Activated CD4-positive, alpha-beta memory T cell treated with anti-CD3 and anti-CD28 coated beads for 36 hours (primary cell): ENCODE measurements around the gene IFNG-AS1. TPM values are rescaled to one million over a fixed set of nuclear protein-coding genes. Genes with fewer than 3 reads are reported as not detected.

Experiments used
- CTCF ChIA-PET: fragments of 350-600 bp; sonication (Branson Sonifier 250); formaldehyde crosslinking; loops from one replicate; lab custom pipeline; 2021; ENCODE audit warnings: antibody characterized with exemption, inconsistent platforms; lab: Charles Lee
- POLR2A ChIA-PET: fragments of 350-600 bp; sonication (Branson Sonifier 250); formaldehyde crosslinking; loops from one replicate; lab custom pipeline; 2021; ENCODE audit warnings: antibody characterized with exemption; lab: Charles Lee
- DNase-seq: peaks from one replicate; pipeline ENCODE4 v3.0.0-alpha.2; 2020
- H3K27ac Mint-ChIP-seq: one replicate; pipeline ENCODE4 v1.8.0; 2021; ENCODE audit warnings: mixed read lengths
- H3K27me3 Mint-ChIP-seq: one replicate; pipeline ENCODE4 v1.8.0; 2021; ENCODE audit warnings: mixed read lengths
- H3K36me3 Mint-ChIP-seq: one replicate; pipeline ENCODE4 v1.8.0; 2021; ENCODE audit warnings: mixed read lengths
- H3K4me1 Mint-ChIP-seq: one replicate; pipeline ENCODE4 v1.8.0; 2021; ENCODE audit warnings: low read depth, mixed read lengths
- H3K4me3 Mint-ChIP-seq: one replicate; pipeline ENCODE4 v1.8.0; 2021; ENCODE audit warnings: mild to moderate bottlenecking, mixed read lengths
- H3K9me3 Mint-ChIP-seq: one replicate; pipeline ENCODE4 v1.8.0; 2021; ENCODE audit warnings: mixed read lengths
- intact Hi-C: fragments of 100-400 bp; cut with micrococcal nuclease; formaldehyde crosslinking; loops from one replicate; pipeline ENCODE4 v1.15.1; 2023
- total RNA-seq, 2 experiments: library from RNA; stranded (reverse); gene quantifications; one replicate each; pipeline ENCODE4 v1.2.3, GENCODE V29; 2021

The IFNG-AS1 gene
- total RNA-seq, 2 experiments from 2014 or later: 0.48 to 1.1 TPM

DNA sequence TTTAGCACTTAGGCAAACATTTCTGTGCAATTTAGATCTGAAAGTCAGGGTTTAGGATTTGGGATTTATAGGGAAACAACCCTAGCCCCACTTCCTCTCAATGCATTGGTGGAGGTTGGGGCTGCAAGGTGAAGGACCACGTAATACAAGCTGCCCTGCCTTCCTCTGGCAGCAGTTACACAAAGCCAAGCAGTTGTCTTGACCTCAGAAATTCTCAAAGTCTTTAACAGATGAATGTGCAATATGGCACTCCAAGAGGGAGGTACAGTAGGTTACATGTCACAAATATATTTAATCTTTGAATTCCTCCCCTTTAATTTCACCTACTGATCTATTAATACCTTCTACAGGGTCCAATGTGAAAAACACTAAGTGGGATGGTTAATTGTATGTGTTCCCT is 23.9 kb downstream of the IFNG-AS1 start:
- Mint-ChIP-seq H3K27me3 (no peaks in the 10 kb centered on the region), H3K4me3 (no peak overlapping the region), H3K4me1 (peaks cover 34% of the 10 kb centered on the region), H3K36me3 (peaks cover 7% of the 10 kb centered on the region), H3K9me3 (no peaks in the 10 kb centered on the region), H3K27ac (no peak overlapping the region)
- POLR2A ChIA-PET: interaction anchor here (1.2 to 1.7 kb wide), 2 partner anchors 9 to 145 kb away, joined by 3 to 7 read pairs; no protein-coding TSS in a partner anchor
- CTCF ChIA-PET: interaction anchor here (1.5 kb wide), 1 partner anchor 12 kb away, joined by 7 read pairs; no protein-coding TSS in a partner anchor
- intact Hi-C loops: loop anchor here (2.0 kb wide), 1 partner anchor 20 kb away; no protein-coding TSS in a partner anchor
- no peak for DNase-seq

GRCh38 chr12:68016136-68016535 is 26.9 kb downstream of the IFNG-AS1 start:
- intact Hi-C loops: no loop called here
- ChIA-PET CTCF (interaction anchor here (2.5 kb wide), 1 partner anchor 24 kb away, joined by 12 read pairs; no protein-coding TSS in a partner anchor), POLR2A (no interaction called here)
- Mint-ChIP-seq H3K27me3 (no peaks in the 10 kb centered on the region), H3K9me3 (no peaks in the 10 kb centered on the region), H3K36me3 (peaks cover 7% of the 10 kb centered on the region), H3K4me1 (peaks cover 31% of the 10 kb centered on the region), H3K4me3 (no peak overlapping the region), H3K27ac (no peak overlapping the region)
- DNase-seq: no peak

DNA sequence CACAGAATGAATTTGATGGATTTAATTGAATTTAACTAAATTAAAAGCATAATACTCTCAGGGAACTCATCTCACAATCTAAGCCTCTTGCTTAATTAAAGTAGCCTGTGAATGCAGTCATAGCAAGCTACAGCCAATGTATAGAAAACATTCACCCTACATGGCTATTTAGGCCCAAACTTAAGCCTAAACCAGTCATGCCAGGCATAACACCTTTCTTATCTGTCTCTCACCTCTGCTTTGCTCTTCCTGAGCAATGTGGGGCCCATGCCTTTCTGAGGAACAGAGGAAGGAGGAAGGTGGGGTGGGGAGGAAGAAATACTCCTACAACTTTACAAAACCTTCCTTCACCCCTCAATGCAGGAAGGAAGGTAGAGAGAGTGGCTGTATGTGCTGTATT is 29.1 kb downstream of the IFNG-AS1 start:
- ChIA-PET CTCF (interaction anchor here (1.2 to 2.5 kb wide), 2 partner anchors 16 to 22 kb away, joined by 3 to 12 read pairs; no protein-coding TSS in a partner anchor), POLR2A (interaction anchor here (0.8 kb wide), 1 partner anchor 139 kb away, joined by 3 read pairs; no protein-coding TSS in a partner anchor)
- Mint-ChIP-seq H3K27me3 (no peaks in the 10 kb centered on the region), H3K9me3 (no peaks in the 10 kb centered on the region), H3K4me1 (peaks cover 15% of the 10 kb centered on the region), H3K36me3 (peaks cover 10% of the 10 kb centered on the region), H3K27ac (peak overlapping the region; percentile 52), H3K4me3 (no peak overlapping the region)
- intact Hi-C loops: loop anchor here (1.0 kb wide), 1 partner anchor 8 kb away; no protein-coding TSS in a partner anchor
- no peak for DNase-seq

- Mint-ChIP-seq H3K36me3 (peaks cover 9% of the 10 kb centered on the region), H3K27ac (peak overlapping the region; percentile 60), H3K27me3 (no peaks in the 10 kb centered on the region), H3K4me3 (no peak overlapping the region), H3K4me1 (peaks cover 13% of the 10 kb centered on the region), H3K9me3 (no peaks in the 10 kb centered on the region)
- intact Hi-C loops: no loop called here
- ChIA-PET POLR2A (no interaction called here), CTCF (interaction anchor here (1.0 kb wide), 1 partner anchor 139 kb away, joined by 3 read pairs; no protein-coding TSS in a partner anchor)
- DNase-seq: no peak
These were observed 30.8 kb downstream of the IFNG-AS1 start for GRCh38 chr12:68020049-68020448.

- CTCF ChIA-PET: no interaction called here
- DNase-seq: no peak
- peaks cover 9% of the 10 kb centered on the region for H3K36me3 Mint-ChIP-seq
- no peak overlapping the region for H3K4me3 Mint-ChIP-seq
- no peaks in the 10 kb centered on the region for H3K9me3 Mint-ChIP-seq
- POLR2A ChIA-PET: no interaction called here
- peaks cover 13% of the 10 kb centered on the region for H3K4me1 Mint-ChIP-seq
- no peaks in the 10 kb centered on the region for H3K27me3 Mint-ChIP-seq
- H3K27ac Mint-ChIP-seq: peak overlapping the region; percentile 60
- intact Hi-C loops: no loop called here
These were observed 31.5 kb downstream of the IFNG-AS1 start for GRCh38 chr12:68020699-68021098.

DNA sequence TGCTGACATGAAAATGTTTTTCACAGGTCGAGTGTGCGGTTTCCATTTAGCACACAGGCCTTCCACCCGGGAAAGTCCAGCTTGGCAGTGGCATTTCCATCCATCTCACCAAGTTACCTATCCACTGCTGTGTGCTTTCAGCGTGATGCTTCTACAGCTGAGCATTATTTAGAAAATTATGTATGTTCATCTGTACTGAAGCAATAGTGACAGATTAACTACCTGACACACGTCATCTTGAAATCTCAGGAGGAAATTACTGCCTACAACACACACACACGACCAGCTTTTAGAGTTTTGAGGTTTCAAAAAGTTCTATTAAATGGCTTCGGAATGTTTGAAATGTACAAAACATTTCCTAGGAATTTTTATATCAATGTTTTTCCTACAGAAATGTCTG is 39.4 kb downstream of the IFNG-AS1 start:
- ChIA-PET POLR2A (interaction anchor here (0.7 to 2.4 kb wide), 6 partner anchors 9 to 583 kb away, joined by 3 to 13 read pairs (median 4); partner anchors contain the start of gene IFNG-AS1), CTCF (interaction anchor here (0.7 to 3.9 kb wide), 3 partner anchors 12 to 130 kb away, joined by 3 to 19 read pairs (median 6); no protein-coding TSS in a partner anchor)
- Mint-ChIP-seq H3K36me3 (peaks cover 7% of the 10 kb centered on the region), H3K27me3 (no peaks in the 10 kb centered on the region), H3K4me3 (peak overlapping the region; percentile 10), H3K27ac (peak overlapping the region; percentile 74), H3K9me3 (peaks cover 5% of the 10 kb centered on the region), H3K4me1 (peaks cover 49% of the 10 kb centered on the region)
- DNase-seq: peak; percentile 33
- intact Hi-C loops: no loop called here

- Mint-ChIP-seq H3K27me3 (no peaks in the 10 kb centered on the region), H3K27ac (peak overlapping the region; percentile 74), H3K4me1 (peaks cover 55% of the 10 kb centered on the region), H3K36me3 (peaks cover 4% of the 10 kb centered on the region), H3K4me3 (no peak overlapping the region), H3K9me3 (peaks cover 5% of the 10 kb centered on the region)
- CTCF ChIA-PET: interaction anchor here (3.9 kb wide), 1 partner anchor 10 kb away, joined by 19 read pairs; no protein-coding TSS in a partner anchor
- no peak for DNase-seq
- intact Hi-C loops: loop anchor here (5.0 kb wide), 1 partner anchor 38 kb away; no protein-coding TSS in a partner anchor
- POLR2A ChIA-PET: interaction anchor here (2.4 kb wide), 1 partner anchor 19 kb away, joined by 13 read pairs; no protein-coding TSS in a partner anchor
These were observed 41.0 kb downstream of the IFNG-AS1 start for GRCh38 chr12:68030248-68030647.

DNA sequence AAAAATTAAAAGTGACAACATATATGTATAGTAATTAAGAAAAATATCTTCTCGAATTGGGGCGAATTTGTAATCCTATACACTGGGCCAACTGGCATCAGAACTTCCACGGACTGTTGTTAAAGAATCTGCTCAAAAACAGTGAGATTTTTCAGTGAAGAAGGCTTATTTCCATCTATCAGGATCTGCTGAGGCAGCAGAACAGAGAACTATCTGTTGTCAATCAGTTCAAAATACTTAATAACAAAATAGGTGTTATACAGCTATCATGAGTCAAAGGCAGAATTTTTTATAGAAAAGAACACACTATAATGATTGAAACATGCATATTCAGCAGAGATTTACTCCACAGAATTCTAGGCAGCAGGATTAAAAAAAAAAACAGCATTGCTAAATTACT is 41.9 kb downstream of the IFNG-AS1 start:
- Mint-ChIP-seq H3K36me3 (peaks cover 4% of the 10 kb centered on the region), H3K9me3 (peaks cover 5% of the 10 kb centered on the region), H3K27me3 (no peaks in the 10 kb centered on the region), H3K27ac (peak overlapping the region; percentile 74), H3K4me1 (peaks cover 51% of the 10 kb centered on the region), H3K4me3 (no peak overlapping the region)
- POLR2A ChIA-PET: no interaction called here
- intact Hi-C loops: loop anchor here (5.0 kb wide), 1 partner anchor 39 kb away; no protein-coding TSS in a partner anchor
- CTCF ChIA-PET: interaction anchor here (3.9 kb wide), 1 partner anchor 9 kb away, joined by 19 read pairs; no protein-coding TSS in a partner anchor
- DNase-seq: no peak

- Mint-ChIP-seq H3K4me1 (peaks cover 56% of the 10 kb centered on the region), H3K36me3 (peaks cover 3% of the 10 kb centered on the region), H3K9me3 (peaks cover 5% of the 10 kb centered on the region), H3K27ac (peak overlapping the region; percentile 74), H3K4me3 (peak overlapping the region; percentile 55), H3K27me3 (no peaks in the 10 kb centered on the region)
- POLR2A ChIA-PET: no interaction called here
- DNase-seq: no peak
- intact Hi-C loops: loop anchor here (2.0 to 5.0 kb wide), 2 partner anchors 19 to 40 kb away; no protein-coding TSS in a partner anchor
- CTCF ChIA-PET: interaction anchor here (1.0 to 1.3 kb wide), 3 partner anchors 9 to 126 kb away, joined by 4 to 6 read pairs (median 5); no protein-coding TSS in a partner anchor
These were observed 42.9 kb downstream of the IFNG-AS1 start for GRCh38 chr12:68031881-68032739.

DNA sequence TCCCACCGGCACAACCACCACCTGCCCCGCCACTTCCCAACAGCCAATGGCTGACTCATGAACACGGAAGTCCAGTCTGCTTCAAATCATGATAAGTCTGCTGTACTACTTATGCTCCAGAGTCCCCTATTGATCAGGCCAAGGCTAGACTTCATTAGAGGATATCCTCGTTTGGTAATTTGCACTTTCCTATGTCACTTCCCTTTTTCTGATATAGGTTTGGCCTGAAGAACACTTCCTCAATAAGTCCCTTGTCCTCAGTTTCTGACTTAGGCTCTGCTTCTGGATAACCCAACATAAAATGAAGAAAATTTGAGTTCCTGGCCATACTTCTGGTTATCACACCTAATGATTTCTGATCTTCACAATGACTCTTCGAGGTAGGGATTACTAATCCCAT is 45.3 kb downstream of the IFNG-AS1 start:
- CTCF ChIA-PET: interaction anchor here (8.5 kb wide), 1 partner anchor 123 kb away, joined by 154 read pairs; the partner anchor contains the start of gene IFNG

DNA sequence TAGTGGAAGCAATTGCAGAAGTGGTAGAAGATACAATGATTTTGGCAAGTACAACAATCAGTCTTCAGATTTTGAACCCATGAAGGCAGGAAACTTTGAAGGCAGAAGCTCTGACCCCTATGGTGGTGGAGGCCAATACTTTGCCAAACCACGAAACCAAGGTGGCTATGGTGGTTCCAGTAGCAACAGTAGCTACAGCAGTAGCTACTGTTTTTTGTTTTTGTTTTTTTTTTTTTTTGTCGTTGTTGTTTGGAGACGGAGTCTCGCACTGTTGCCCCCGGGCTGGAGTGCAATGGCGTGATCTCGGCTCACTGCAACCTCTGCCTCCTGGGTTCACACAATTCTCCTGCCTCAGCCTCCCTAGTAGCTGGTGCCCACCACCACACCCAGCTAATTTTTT is 47.4 kb downstream of the IFNG-AS1 start:
- H3K27me3 Mint-ChIP-seq: no peaks in the 10 kb centered on the region
- H3K36me3 Mint-ChIP-seq: no peaks in the 10 kb centered on the region
- H3K9me3 Mint-ChIP-seq: no peaks in the 10 kb centered on the region
- peak overlapping the region; percentile 16 for H3K27ac Mint-ChIP-seq
- ChIA-PET POLR2A (no interaction called here), CTCF (interaction anchor here (0.6 to 8.5 kb wide), 8 partner anchors 10 to 682 kb away, joined by 3 to 154 read pairs (median 4); partner anchors contain the start of genes IFNG and IFNG-AS1)
- no peak overlapping the region for H3K4me3 Mint-ChIP-seq
- H3K4me1 Mint-ChIP-seq: peaks cover 54% of the 10 kb centered on the region
- intact Hi-C loops: no loop called here
- DNase-seq: no peak

More for the DNA sequence above, 45.3 kb downstream of the IFNG-AS1 start:
- intact Hi-C loops: loop anchor here (5.0 kb wide), 1 partner anchor 42 kb away; no protein-coding TSS in a partner anchor
- H3K36me3 Mint-ChIP-seq: no peaks in the 10 kb centered on the region
- POLR2A ChIA-PET: no interaction called here
- no peak for DNase-seq
- peaks cover 53% of the 10 kb centered on the region for H3K4me1 Mint-ChIP-seq
- peak overlapping the region; percentile 8 for H3K27ac Mint-ChIP-seq
- no peaks in the 10 kb centered on the region for H3K27me3 Mint-ChIP-seq
- H3K9me3 Mint-ChIP-seq: peaks cover under 1% of the 10 kb centered on the region
- H3K4me3 Mint-ChIP-seq: no peak overlapping the region
